ENCODE measurements around the gene CMTM8.

DNA sequence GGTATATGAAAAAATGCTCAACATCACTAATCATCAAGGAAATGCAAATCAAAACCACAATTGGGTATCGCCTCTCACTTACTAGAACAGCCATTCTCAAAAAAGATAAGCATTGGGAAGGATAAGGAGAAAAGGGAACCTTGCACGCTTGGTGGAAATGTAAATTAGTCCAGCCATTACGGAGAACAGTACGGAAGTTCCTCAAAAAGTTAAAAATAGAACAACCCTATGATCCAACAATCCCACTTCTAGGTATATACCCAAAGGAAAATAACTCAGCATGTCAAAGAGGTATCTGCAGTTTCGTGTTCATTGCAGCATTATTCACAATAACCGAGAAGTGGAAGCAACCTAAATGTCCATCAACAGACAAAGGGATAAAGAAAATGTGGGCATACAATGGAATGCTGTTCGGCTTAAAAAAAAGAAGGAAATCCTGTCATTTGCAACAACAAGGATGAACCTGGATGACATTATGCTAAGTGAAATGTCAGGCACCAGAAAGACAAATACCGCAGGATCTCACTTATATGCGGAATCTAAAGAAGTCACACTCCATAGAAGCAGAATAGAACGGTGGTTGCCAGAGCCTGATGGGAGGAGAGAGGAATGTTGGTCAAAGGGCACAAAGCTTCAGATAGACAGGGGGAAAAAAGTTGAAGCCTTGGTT is 141.5 kb downstream of the CMTM8 start:
- TF ChIP-seq, protein P1, sequence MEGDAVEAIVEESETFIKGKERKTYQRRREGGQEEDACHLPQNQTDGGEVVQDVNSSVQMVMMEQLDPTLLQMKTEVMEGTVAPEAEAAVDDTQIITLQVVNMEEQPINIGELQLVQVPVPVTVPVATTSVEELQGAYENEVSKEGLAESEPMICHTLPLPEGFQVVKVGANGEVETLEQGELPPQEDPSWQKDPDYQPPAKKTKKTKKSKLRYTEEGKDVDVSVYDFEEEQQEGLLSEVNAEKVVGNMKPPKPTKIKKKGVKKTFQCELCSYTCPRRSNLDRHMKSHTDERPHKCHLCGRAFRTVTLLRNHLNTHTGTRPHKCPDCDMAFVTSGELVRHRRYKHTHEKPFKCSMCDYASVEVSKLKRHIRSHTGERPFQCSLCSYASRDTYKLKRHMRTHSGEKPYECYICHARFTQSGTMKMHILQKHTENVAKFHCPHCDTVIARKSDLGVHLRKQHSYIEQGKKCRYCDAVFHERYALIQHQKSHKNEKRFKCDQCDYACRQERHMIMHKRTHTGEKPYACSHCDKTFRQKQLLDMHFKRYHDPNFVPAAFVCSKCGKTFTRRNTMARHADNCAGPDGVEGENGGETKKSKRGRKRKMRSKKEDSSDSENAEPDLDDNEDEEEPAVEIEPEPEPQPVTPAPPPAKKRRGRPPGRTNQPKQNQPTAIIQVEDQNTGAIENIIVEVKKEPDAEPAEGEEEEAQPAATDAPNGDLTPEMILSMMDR (IDR thresholded peaks at IDR 0.05), result no peak
- TF ChIP-seq POLR2A (IDR thresholded peaks at IDR 0.05), result no peak

All from right lobe of liver (tissue), 4 donors.